T-helper 1 cell treated with Interleukin-12 subunit alpha and Interleukin-12 subunit beta and Interleukin-4 antibody, amounts not matched to agents 30 μg/mL and 1 μg/mL, for 36 hours (primary cell): ENCODE measurements around the gene CCSER1.

Source experiments
- H3K27ac Mint-ChIP-seq: one replicate; pipeline ENCODE4 v1.8.0; 2021; ENCODE audit warnings: mild to moderate bottlenecking, mixed read lengths
- H3K27me3 Mint-ChIP-seq: one replicate; pipeline ENCODE4 v1.8.0; 2021; ENCODE audit warnings: low read depth, mixed read lengths
- H3K36me3 Mint-ChIP-seq: one replicate; pipeline ENCODE4 v1.8.0; 2021; ENCODE audit warnings: low read depth, mixed read lengths
- H3K4me1 Mint-ChIP-seq: one replicate; pipeline ENCODE4 v1.8.0; 2021; ENCODE audit warnings: low read depth, mixed read lengths
- H3K4me3 Mint-ChIP-seq: one replicate; pipeline ENCODE4 v1.8.0; 2021; ENCODE audit warnings: mild to moderate bottlenecking, moderate library complexity, mixed read lengths
- H3K9me3 Mint-ChIP-seq: one replicate; pipeline ENCODE4 v1.8.0; 2021; ENCODE audit warnings: mixed read lengths

The CCSER1 gene

DNA sequence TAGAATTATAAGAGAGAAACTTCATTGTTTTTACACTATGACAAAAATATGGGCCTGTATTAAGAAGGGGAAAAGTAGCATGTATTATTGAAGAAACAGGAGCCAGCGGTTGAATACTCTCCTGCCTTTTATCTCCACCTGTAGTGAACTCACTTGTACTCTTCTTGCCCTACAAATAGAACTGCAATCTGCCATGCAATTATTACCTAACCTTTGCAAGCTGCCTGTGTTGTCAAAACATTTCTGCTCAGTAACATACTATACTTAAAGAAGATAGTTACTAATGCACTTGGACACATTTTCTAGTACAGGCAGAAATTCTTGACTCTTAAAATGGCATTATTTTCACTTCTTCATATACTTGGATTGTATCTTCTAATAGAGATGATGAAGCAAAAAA lies 1358.2 kb downstream of the CCSER1 start:
- Mint-ChIP-seq H3K27me3 (no peaks in the 10 kb centered on the region), H3K36me3 (no peaks in the 10 kb centered on the region), H3K9me3 (peaks cover 21% of the 10 kb centered on the region)

DNA sequence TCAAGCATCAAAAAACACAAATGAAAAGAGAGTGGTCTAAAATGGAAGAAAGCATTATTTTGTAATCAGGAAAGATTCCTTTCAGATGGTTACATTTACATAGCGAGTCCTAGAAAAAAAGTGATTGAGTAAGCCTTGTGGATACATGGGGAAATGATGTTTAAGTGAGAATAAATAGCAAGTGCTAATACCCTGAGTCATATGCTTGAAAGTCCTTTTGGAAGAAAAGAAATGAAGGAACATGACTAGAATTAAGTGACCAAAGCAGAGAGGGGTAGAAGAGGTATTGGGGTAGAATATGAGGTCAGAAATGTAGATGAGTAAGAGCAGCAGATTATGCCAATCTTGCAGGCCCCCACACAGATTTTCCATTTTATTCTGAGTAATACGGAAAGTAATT lies 1361.8 kb downstream of the CCSER1 start:
- Mint-ChIP-seq H3K27me3 (no peaks in the 10 kb centered on the region), H3K4me3 (no peak overlapping the region), H3K4me1 (no peaks in the 10 kb centered on the region), H3K9me3 (peaks cover 10% of the 10 kb centered on the region), H3K27ac (no peak overlapping the region), H3K36me3 (no peaks in the 10 kb centered on the region)

More for the DNA sequence above, 1358.2 kb downstream of the CCSER1 start:
- Mint-ChIP-seq H3K27ac (no peak overlapping the region), H3K4me1 (no peaks in the 10 kb centered on the region), H3K4me3 (no peak overlapping the region)

DNA sequence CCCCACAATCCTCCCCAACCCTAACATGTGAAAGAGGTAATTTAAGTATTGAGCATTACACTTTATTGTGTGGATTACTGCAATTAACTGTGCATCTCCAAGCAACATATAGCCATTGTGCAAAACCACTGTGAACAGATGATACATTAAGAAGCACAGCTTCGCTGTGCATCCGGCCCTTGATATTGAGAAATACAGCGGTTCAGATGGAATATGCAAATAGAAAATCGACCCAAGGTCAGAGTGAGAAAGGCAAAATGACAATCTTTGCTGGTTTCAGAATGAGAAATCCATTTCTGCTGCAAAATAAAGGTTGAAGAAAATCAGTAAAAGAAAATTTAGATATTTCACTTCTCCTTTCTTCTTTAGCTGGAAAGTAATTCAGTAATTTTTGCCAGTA lies 1370.7 kb downstream of the CCSER1 start:
- Mint-ChIP-seq H3K4me1 (no peaks in the 10 kb centered on the region), H3K9me3 (no peaks in the 10 kb centered on the region), H3K4me3 (no peak overlapping the region), H3K27ac (no peak overlapping the region), H3K36me3 (no peaks in the 10 kb centered on the region), H3K27me3 (no peaks in the 10 kb centered on the region)

- H3K4me1 Mint-ChIP-seq: no peaks in the 10 kb centered on the region
- no peak overlapping the region for H3K27ac Mint-ChIP-seq
- no peak overlapping the region for H3K4me3 Mint-ChIP-seq
- no peaks in the 10 kb centered on the region for H3K9me3 Mint-ChIP-seq
- H3K36me3 Mint-ChIP-seq: no peaks in the 10 kb centered on the region
- H3K27me3 Mint-ChIP-seq: no peaks in the 10 kb centered on the region
Measured at GRCh38 chr4:91502365-91502764, 1375.2 kb downstream of the CCSER1 start.

GRCh38 chr4:91513326-91513725 lies 1386.1 kb downstream of the CCSER1 start:
- no peaks in the 10 kb centered on the region for H3K4me1 Mint-ChIP-seq
- H3K4me3 Mint-ChIP-seq: no peak overlapping the region
- H3K9me3 Mint-ChIP-seq: peaks cover 18% of the 10 kb centered on the region
- no peaks in the 10 kb centered on the region for H3K27me3 Mint-ChIP-seq
- H3K36me3 Mint-ChIP-seq: no peaks in the 10 kb centered on the region
- H3K27ac Mint-ChIP-seq: no peak overlapping the region

GRCh38 chr4:91519155-91519554 lies 1392.0 kb downstream of the CCSER1 start:
- Mint-ChIP-seq H3K4me3 (no peak overlapping the region), H3K36me3 (no peaks in the 10 kb centered on the region), H3K4me1 (no peaks in the 10 kb centered on the region), H3K27me3 (no peaks in the 10 kb centered on the region), H3K27ac (no peak overlapping the region), H3K9me3 (peaks cover 23% of the 10 kb centered on the region)

DNA sequence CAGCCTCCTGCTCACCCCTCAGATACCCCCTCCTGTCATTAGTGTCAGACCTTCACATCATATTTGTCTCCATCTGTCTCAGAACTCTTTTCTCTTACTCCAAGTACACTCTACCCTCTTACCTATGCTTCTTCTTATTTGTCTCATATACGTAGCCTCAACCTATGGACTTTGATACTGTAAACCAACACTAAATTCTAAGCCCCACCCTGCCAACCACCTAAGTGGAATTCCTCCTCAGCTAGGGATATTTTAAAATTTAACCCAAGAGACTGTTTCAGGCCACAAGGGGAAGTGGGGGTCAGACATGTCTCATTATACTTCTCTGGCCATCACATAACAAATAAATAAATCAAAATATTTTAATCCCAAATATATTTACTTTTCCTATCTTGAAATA lies 1398.4 kb downstream of the CCSER1 start:
- Mint-ChIP-seq H3K27me3 (no peaks in the 10 kb centered on the region), H3K36me3 (no peaks in the 10 kb centered on the region), H3K9me3 (peaks cover 25% of the 10 kb centered on the region), H3K4me3 (no peak overlapping the region), H3K27ac (no peak overlapping the region), H3K4me1 (no peaks in the 10 kb centered on the region)

- H3K9me3 Mint-ChIP-seq: peaks cover 18% of the 10 kb centered on the region
- no peaks in the 10 kb centered on the region for H3K27me3 Mint-ChIP-seq
- H3K36me3 Mint-ChIP-seq: no peaks in the 10 kb centered on the region
- no peaks in the 10 kb centered on the region for H3K4me1 Mint-ChIP-seq
- no peak overlapping the region for H3K4me3 Mint-ChIP-seq
- H3K27ac Mint-ChIP-seq: no peak overlapping the region
Measured at GRCh38 chr4:91527056-91527455, 1399.9 kb downstream of the CCSER1 start.

DNA sequence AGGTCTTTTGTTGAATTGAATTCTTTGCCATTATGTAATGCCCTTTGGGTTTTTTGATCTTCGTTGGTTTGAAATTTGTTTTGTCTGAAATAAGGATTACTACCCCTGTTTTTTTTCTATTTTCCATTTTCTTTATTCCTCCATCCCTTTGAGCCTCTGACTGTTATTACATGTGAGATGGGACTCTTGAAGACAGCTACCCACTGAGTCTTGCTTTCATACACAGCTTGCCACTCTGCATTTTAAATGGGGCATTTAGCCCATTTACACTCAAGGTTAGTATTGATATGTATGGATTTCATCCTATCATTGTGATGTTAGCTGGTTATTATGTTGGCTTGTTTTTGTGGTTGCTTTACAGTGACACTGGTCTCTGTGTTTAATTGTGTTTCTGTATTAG lies 1440.4 kb downstream of the CCSER1 start:
- H3K36me3 Mint-ChIP-seq: no peaks in the 10 kb centered on the region
- no peaks in the 10 kb centered on the region for H3K4me1 Mint-ChIP-seq
- peaks cover 38% of the 10 kb centered on the region for H3K9me3 Mint-ChIP-seq
- no peaks in the 10 kb centered on the region for H3K27me3 Mint-ChIP-seq
- H3K27ac Mint-ChIP-seq: no peak overlapping the region
- H3K4me3 Mint-ChIP-seq: no peak overlapping the region

GRCh38 chr4:91577864-91578263 lies 1450.7 kb downstream of the CCSER1 start:
- no peaks in the 10 kb centered on the region for H3K36me3 Mint-ChIP-seq
- peaks cover 4% of the 10 kb centered on the region for H3K9me3 Mint-ChIP-seq
- H3K27me3 Mint-ChIP-seq: no peaks in the 10 kb centered on the region
- no peak overlapping the region for H3K4me3 Mint-ChIP-seq
- H3K27ac Mint-ChIP-seq: no peak overlapping the region
- H3K4me1 Mint-ChIP-seq: no peaks in the 10 kb centered on the region

DNA sequence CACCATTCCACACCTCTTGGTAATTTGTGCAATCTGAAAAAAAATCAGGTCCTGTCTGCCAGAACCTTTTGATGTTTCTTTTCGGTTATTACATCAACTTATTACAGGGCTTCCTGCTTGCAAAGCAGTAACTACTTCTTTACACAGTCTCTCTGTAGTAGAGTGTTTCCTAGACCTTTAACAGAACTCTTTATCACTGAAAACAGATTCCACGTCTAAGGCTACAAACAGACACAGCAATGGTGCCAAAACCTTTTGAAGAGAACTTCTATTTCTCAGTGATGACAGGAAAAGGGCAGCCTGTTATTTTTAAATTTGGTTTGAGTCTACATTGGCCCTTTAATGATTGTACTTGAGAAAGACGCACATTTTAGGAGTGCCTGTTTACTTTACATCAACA lies 1463.1 kb downstream of the CCSER1 start:
- H3K27me3 Mint-ChIP-seq: no peaks in the 10 kb centered on the region
- H3K4me3 Mint-ChIP-seq: no peak overlapping the region
- no peaks in the 10 kb centered on the region for H3K4me1 Mint-ChIP-seq
- no peaks in the 10 kb centered on the region for H3K36me3 Mint-ChIP-seq
- H3K9me3 Mint-ChIP-seq: no peaks in the 10 kb centered on the region
- H3K27ac Mint-ChIP-seq: no peak overlapping the region

- Mint-ChIP-seq H3K4me3 (no peak overlapping the region), H3K9me3 (no peaks in the 10 kb centered on the region), H3K4me1 (no peaks in the 10 kb centered on the region), H3K36me3 (no peaks in the 10 kb centered on the region), H3K27me3 (no peaks in the 10 kb centered on the region), H3K27ac (no peak overlapping the region)
Measured at GRCh38 chr4:91592125-91592524, 1464.9 kb downstream of the CCSER1 start.

GRCh38 chr4:91596718-91597117 lies 1469.5 kb downstream of the CCSER1 start:
- Mint-ChIP-seq H3K27ac (no peak overlapping the region), H3K4me3 (no peak overlapping the region), H3K27me3 (no peaks in the 10 kb centered on the region), H3K9me3 (no peaks in the 10 kb centered on the region), H3K36me3 (no peaks in the 10 kb centered on the region), H3K4me1 (no peaks in the 10 kb centered on the region)

DNA sequence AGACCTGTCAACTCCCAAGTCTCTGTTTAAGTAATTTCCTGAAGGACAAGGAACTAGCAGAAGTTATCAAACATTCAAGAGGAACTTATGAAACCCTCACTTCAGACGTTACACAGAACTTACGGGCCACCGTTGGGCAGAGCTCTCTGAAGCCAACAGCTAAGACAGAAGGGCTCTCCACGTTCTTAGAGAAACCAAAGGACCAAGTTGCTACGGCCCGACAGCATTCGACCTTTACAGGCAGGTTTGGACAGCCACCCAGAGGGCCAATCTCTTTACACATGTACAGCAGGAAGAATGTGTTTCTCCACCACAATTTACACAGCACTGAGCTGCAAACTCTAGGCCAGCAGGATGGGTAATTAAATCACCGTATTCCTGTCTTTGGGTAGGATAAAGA lies 1471.5 kb downstream of the CCSER1 start:
- Mint-ChIP-seq H3K36me3 (no peaks in the 10 kb centered on the region), H3K27me3 (no peaks in the 10 kb centered on the region), H3K27ac (no peak overlapping the region), H3K4me1 (no peaks in the 10 kb centered on the region), H3K4me3 (no peak overlapping the region), H3K9me3 (no peaks in the 10 kb centered on the region)

GRCh38 chr4:91600301-91600700 lies 1473.1 kb downstream of the CCSER1 start:
- H3K9me3 Mint-ChIP-seq: no peaks in the 10 kb centered on the region
- H3K27me3 Mint-ChIP-seq: no peaks in the 10 kb centered on the region
- no peaks in the 10 kb centered on the region for H3K4me1 Mint-ChIP-seq
- H3K36me3 Mint-ChIP-seq: no peaks in the 10 kb centered on the region
- no peak overlapping the region for H3K4me3 Mint-ChIP-seq
- H3K27ac Mint-ChIP-seq: no peak overlapping the region

- Mint-ChIP-seq H3K9me3 (no peaks in the 10 kb centered on the region), H3K4me3 (no peak overlapping the region)
Measured at GRCh38 chr4:91601401-91601800, 1474.2 kb downstream of the CCSER1 start.

More at GRCh38 chr4:91601401-91601800, 1474.2 kb downstream of the CCSER1 start:
- Mint-ChIP-seq H3K36me3 (no peaks in the 10 kb centered on the region), H3K27ac (no peak overlapping the region), H3K4me1 (no peaks in the 10 kb centered on the region), H3K27me3 (no peaks in the 10 kb centered on the region)
